GM23338 (cell line): ENCODE measurements around the gene ZBTB20. TPM values are rescaled to one million over a fixed set of nuclear protein-coding genes. Genes with fewer than 3 reads are reported as not detected.

Source experiments
- ATAC-seq: fragments of 200-7000 bp; cut with Tn5 transposase; 3 replicates; pipeline ENCODE4 v1.9.1; 2020
- DNase-seq: peaks from one replicate; pipeline ENCODE4 v3.0.0-alpha.2; 2015; ENCODE audit warnings: low spot score
- H2AFZ ChIP-seq: fragments of 200-600 bp; sonication (generic); 2 replicates; pipeline ENCODE4 v1.8.0; 2016; ENCODE audit warnings: antibody characterized with exemption, mild to moderate bottlenecking, moderate library complexity
- H3F3A ChIP-seq: fragments of 200-600 bp; sonication (generic); replicated peaks from 2 replicates; pipeline ENCODE4 v1.8.0; 2017; ENCODE audit warnings: antibody characterized with exemption, mixed run types, low read depth
- H3K27ac ChIP-seq: fragments of 200-600 bp; sonication (generic); 2 replicates; pipeline ENCODE4 v1.6.1; 2016; ENCODE audit warnings: low read depth
- H3K27me3 ChIP-seq: fragments of 200-600 bp; sonication (generic); 2 replicates; pipeline ENCODE4 v1.8.0; 2016; ENCODE audit warnings: mild to moderate bottlenecking, mixed run types, moderate library complexity; ENCODE audit not compliant: insufficient read depth
- H3K36me3 ChIP-seq: fragments of 200-600 bp; sonication (generic); 2 replicates; pipeline ENCODE4 v1.8.0; 2016; ENCODE audit warnings: mild to moderate bottlenecking; ENCODE audit not compliant: insufficient read depth
- H3K4me1 ChIP-seq: fragments of 200-600 bp; sonication (generic); 2 replicates; pipeline ENCODE4 v1.8.0; 2016; ENCODE audit warnings: mild to moderate bottlenecking, moderate library complexity; ENCODE audit not compliant: insufficient read depth
- H3K4me2 ChIP-seq: fragments of 200-600 bp; sonication (generic); 2 replicates; pipeline ENCODE4 v1.7.1; 2017; ENCODE audit warnings: mixed run types
- H3K4me3 ChIP-seq: fragments of 200-600 bp; sonication (generic); 2 replicates; pipeline ENCODE4 v1.6.1; 2016; ENCODE audit warnings: mixed run types
- H3K79me2 ChIP-seq: fragments of 200-600 bp; sonication (generic); replicated peaks from 2 replicates; pipeline ENCODE4 v1.8.0; 2017; ENCODE audit warnings: mild to moderate bottlenecking; ENCODE audit not compliant: insufficient read depth
- H3K9me2 ChIP-seq: fragments of 200-600 bp; sonication (generic); 2 replicates; pipeline ENCODE4 v1.8.0; 2017; ENCODE audit not compliant: insufficient read depth
- H4K20me1 ChIP-seq: fragments of 200-600 bp; sonication (generic); replicated peaks from 2 replicates; pipeline ENCODE4 v1.8.0; 2017; ENCODE audit warnings: mild to moderate bottlenecking; ENCODE audit not compliant: insufficient read depth
- H3K27ac Mint-ChIP-seq: 2 replicates; pipeline ENCODE4 v1.8.0; 2020; ENCODE audit warnings: inconsistent platforms, mild to moderate bottlenecking, moderate library complexity, mixed read lengths
- H3K27me3 Mint-ChIP-seq: 3 replicates; pipeline ENCODE4 v1.8.0; 2022; ENCODE audit warnings: low read depth, mild to moderate bottlenecking, moderate library complexity, mixed read lengths, inconsistent platforms; ENCODE audit not compliant: insufficient read depth, poor library complexity
- H3K36me3 Mint-ChIP-seq: 3 replicates; pipeline ENCODE4 v1.8.0; 2021; ENCODE audit warnings: low read depth, mild to moderate bottlenecking, inconsistent platforms, moderate library complexity, mixed read lengths
- H3K4me1 Mint-ChIP-seq: 3 replicates; pipeline ENCODE4 v1.8.0; 2020; ENCODE audit warnings: mild to moderate bottlenecking, inconsistent platforms, mixed read lengths
- H3K4me3 Mint-ChIP-seq: 3 replicates; pipeline ENCODE4 v1.8.0; 2021; ENCODE audit warnings: moderate library complexity, mild to moderate bottlenecking, inconsistent platforms, mixed read lengths
- H3K9me3 Mint-ChIP-seq: 3 replicates; pipeline ENCODE4 v1.8.0; 2020; ENCODE audit warnings: moderate library complexity, mild to moderate bottlenecking, inconsistent platforms, mixed read lengths
- CREB1 ChIP-seq: fragments of 250-450 bp; sonication (Bioruptor Pico); IDR thresholded peaks from 2 replicates; pipeline ENCODE4 v1.5.0; 2020; ENCODE audit warnings: low read depth, mild to moderate bottlenecking, moderate library complexity
- CTCF ChIP-seq, 2 experiments: fragments of 200-600 bp in 1 of 2; sonication (generic) in 1 of 2; conservative IDR thresholded peaks; 2 replicates each; pipeline versions ENCODE4 v1.5.1 to v1.6.1; 2016 to 2017; ENCODE audit warnings: antibody characterized with exemption in 2 of 2, low read depth in 2 of 2, mild to moderate bottlenecking in 2 of 2, moderate library complexity in 1 of 2
- ETS1 ChIP-seq: IDR thresholded peaks from 2 replicates; pipeline ENCODE4 v1.6.1; 2016; ENCODE audit warnings: antibody characterized with exemption
- EZH2 ChIP-seq: fragments of 200-600 bp; sonication (generic); IDR thresholded peaks from one replicate; pipeline ENCODE4 v1.8.0; 2017; ENCODE audit warnings: antibody characterized with exemption, mild to moderate bottlenecking, low read depth; ENCODE audit not compliant: unreplicated experiment
- JUNB ChIP-seq: IDR thresholded peaks from one replicate; pipeline ENCODE4 v1.6.1; 2016; ENCODE audit warnings: antibody characterized with exemption; ENCODE audit not compliant: unreplicated experiment
- NANOG ChIP-seq: IDR thresholded peaks from 2 replicates; pipeline ENCODE4 v1.6.1; 2016; ENCODE audit warnings: antibody characterized with exemption, borderline replicate concordance
- POLR2AphosphoS5 ChIP-seq: IDR thresholded peaks from 2 replicates; pipeline ENCODE4 v1.6.1; 2016; ENCODE audit warnings: antibody characterized with exemption, low read depth
- REST ChIP-seq: IDR thresholded peaks from one replicate; pipeline ENCODE4 v1.6.1; 2018; ENCODE audit warnings: antibody characterized with exemption; ENCODE audit not compliant: unreplicated experiment
- STAT1 ChIP-seq: IDR thresholded peaks from one replicate; pipeline ENCODE4 v1.6.1; 2016; ENCODE audit warnings: antibody characterized with exemption; ENCODE audit not compliant: unreplicated experiment
- ZNF114 ChIP-seq: fragments of 250-450 bp; sonication (Bioruptor Pico); IDR thresholded peaks from 2 replicates; pipeline ENCODE4 v1.5.0; 2020; ENCODE audit warnings: mild to moderate bottlenecking, moderate library complexity
- ZNF462 ChIP-seq: fragments of 250-450 bp; sonication (Bioruptor Pico); IDR thresholded peaks from 2 replicates; pipeline ENCODE4 v1.5.0; 2020; ENCODE audit warnings: mild to moderate bottlenecking, moderate library complexity
- polyA plus RNA-seq: library from polyadenylated mRNA; unstranded; fragments of >200 nt; fragmentation: Nextera tagmentation; extraction: Ambion mirVana; gene quantifications from 2 replicates; pipeline ENCODE4 v1.2.1, GENCODE V29; 2016
- total RNA-seq: library from RNA; depleted of rRNA; stranded (reverse); fragments of >200 nt; shearing (Covaris generic); gene quantifications from 2 replicates; pipeline ENCODE4 v1.2.3, GENCODE V29; 2014

Gene ZBTB20
- total and polyA plus RNA-seq, 2 experiments from 2014 or later = 2.0 to 3.3 TPM

- no peak for TF ChIP-seq CTCF (conservative IDR thresholded peaks at IDR 0.05; ENCODE audit: low read depth in 2 of 2)
These were observed 561.0 kb downstream of the ZBTB20 start (continued) for GRCh38 chr3:114586119-114586518.

GRCh38 chr3:114585687-114586086 lies 561.4 kb downstream of the ZBTB20 start:
- Mint-ChIP-seq H3K27ac (no peak overlapping the region), H3K4me1 (peaks cover 15% of the 10 kb centered on the region), H3K36me3 (no peaks in the 10 kb centered on the region), H3K4me3 (no peak overlapping the region), H3K9me3 (no peaks in the 10 kb centered on the region), H3K27me3 (peaks cover 2% of the 10 kb centered on the region)
- Histone ChIP-seq H3K4me3 (no peak overlapping the region), H3F3A (no peaks in the 10 kb centered on the region), H3K4me2 (no peak overlapping the region), H3K4me1 (peaks cover 16% of the 10 kb centered on the region), H3K27ac (no peak overlapping the region), H4K20me1 (no peaks in the 10 kb centered on the region), H3K79me2 (no peaks in the 10 kb centered on the region), H2AFZ (0 out of 2 replicates have a peak overlapping the region, but pooled peaks have one; percentile 7), H3K36me3 (no peaks in the 10 kb centered on the region), H3K9me2 (no peaks in the 10 kb centered on the region), H3K27me3 (no peaks in the 10 kb centered on the region)
- ATAC-seq (no peak), DNase-seq (no peak)
- TF ChIP-seq REST (no peak), ZNF462 (CRISPR knock-in tag) (no peak), CREB1 (CRISPR knock-in tag) (no peak), POLR2AphosphoS5 (no peak), EZH2 (no peak), STAT1 (no peak), ETS1 (no peak), JUNB (no peak), CTCF (conservative IDR thresholded peaks at IDR 0.05; ENCODE audit: low read depth in 2 of 2) (no peak), NANOG (no peak), ZNF114 (no peak)
